GM12875 (cell line): ENCODE results near the gene ANKRD22.

ENCODE experiments used
- H3K4me3 ChIP-seq: one replicate; pipeline ENCODE4 v1.5.1; 2011; ENCODE audit warnings: low read depth, low read length, control low read depth
- TF ChIP-seq, protein P1 (sequence below): IDR thresholded peaks from 2 replicates; pipeline ENCODE4 v1.5.1; 2011; ENCODE audit warnings: low read depth, mild to moderate bottlenecking, control low read depth, inconsistent platforms, low read length, moderate library complexity, borderline replicate concordance; ENCODE audit not compliant: insufficient read depth

ANKRD22 gene

DNA sequence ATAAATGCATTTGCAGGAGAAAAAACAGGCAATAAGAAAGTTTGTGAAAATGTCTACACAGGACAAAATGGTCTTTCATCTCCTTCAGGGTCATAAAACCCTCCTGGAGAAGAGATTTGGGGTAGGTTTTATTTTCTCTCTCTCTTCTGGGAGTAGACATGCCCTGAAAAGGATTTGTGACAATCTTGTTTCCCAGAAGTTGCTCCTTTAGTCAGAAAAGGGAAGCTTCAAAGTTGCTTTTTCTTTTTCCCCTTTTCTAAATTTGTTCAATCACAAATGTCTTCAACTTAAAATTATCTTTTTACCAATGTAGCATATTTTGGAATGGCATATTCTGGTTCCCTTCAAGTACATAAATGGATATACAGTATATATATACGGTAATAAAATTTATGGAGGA is 9.4 kb upstream of the ANKRD22 start:
- TF ChIP-seq, protein P1, sequence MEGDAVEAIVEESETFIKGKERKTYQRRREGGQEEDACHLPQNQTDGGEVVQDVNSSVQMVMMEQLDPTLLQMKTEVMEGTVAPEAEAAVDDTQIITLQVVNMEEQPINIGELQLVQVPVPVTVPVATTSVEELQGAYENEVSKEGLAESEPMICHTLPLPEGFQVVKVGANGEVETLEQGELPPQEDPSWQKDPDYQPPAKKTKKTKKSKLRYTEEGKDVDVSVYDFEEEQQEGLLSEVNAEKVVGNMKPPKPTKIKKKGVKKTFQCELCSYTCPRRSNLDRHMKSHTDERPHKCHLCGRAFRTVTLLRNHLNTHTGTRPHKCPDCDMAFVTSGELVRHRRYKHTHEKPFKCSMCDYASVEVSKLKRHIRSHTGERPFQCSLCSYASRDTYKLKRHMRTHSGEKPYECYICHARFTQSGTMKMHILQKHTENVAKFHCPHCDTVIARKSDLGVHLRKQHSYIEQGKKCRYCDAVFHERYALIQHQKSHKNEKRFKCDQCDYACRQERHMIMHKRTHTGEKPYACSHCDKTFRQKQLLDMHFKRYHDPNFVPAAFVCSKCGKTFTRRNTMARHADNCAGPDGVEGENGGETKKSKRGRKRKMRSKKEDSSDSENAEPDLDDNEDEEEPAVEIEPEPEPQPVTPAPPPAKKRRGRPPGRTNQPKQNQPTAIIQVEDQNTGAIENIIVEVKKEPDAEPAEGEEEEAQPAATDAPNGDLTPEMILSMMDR = no peak
- no peak overlapping the region for H3K4me3 ChIP-seq

DNA sequence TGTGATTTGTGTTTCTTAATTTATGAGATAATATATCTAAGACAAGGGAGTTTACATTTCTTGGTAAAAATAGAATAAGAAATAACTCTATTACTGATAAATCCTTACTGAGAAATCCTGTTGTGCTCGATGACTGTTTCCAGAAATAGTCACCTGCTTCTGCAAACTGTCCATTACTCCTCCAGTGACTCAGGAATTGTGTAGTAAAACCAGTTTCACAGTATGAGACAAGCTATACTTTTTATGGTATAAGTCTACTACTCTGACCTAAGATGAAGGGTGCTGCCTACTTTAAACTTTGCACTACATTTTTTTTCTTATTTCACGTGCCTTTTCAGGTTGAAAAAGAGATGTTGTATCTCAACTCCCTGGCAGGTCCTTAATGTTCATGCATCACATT is 6.8 kb upstream of the ANKRD22 start:
- H3K4me3 ChIP-seq = no peak overlapping the region
- TF ChIP-seq, protein P1 = no peak

DNA sequence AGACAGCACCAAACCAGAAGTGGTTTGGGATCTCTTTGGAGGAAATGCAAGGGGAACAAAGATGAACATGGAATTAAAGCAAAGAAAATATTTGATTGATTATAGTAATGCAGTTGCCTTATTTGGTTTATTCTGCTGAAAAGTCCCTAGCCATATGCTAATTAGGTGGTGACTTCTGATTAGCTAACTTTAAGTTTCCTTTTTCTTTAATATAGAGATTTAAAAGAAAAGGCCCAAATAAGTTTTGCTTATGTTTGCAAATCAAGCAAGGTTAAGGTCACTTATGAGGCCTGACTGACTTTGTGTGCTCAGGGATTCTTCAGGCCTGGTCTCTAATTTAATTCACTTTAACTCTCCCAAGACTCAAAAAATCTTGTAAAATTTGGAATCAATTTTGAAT is 6.2 kb upstream of the ANKRD22 start:
- TF ChIP-seq, protein P1 = no peak

DNA sequence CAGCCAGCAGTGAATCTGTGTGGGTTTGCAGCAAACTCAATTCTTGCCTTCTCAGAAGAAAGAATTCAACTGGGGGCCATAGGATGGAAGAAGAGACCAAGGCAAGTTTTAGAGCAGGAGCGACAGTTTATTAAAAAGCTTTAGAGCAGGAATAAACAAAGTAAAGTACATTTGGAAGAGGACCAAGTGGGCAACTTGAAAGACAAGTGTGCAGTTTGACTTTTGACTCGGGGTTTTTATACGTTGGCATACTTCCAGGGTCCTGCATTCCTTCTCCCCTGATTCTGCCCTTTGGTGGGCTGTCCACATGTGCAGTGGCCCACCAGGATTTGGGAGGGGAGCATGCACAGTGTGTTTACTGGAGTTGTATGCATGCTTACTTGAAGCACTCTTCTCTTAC is 3.0 kb upstream of the ANKRD22 start:
- H3K4me3 ChIP-seq = no peak overlapping the region
- TF ChIP-seq, protein P1 = no peak

More for the DNA sequence above, 6.2 kb upstream of the ANKRD22 start:
- H3K4me3 ChIP-seq = no peak overlapping the region

DNA sequence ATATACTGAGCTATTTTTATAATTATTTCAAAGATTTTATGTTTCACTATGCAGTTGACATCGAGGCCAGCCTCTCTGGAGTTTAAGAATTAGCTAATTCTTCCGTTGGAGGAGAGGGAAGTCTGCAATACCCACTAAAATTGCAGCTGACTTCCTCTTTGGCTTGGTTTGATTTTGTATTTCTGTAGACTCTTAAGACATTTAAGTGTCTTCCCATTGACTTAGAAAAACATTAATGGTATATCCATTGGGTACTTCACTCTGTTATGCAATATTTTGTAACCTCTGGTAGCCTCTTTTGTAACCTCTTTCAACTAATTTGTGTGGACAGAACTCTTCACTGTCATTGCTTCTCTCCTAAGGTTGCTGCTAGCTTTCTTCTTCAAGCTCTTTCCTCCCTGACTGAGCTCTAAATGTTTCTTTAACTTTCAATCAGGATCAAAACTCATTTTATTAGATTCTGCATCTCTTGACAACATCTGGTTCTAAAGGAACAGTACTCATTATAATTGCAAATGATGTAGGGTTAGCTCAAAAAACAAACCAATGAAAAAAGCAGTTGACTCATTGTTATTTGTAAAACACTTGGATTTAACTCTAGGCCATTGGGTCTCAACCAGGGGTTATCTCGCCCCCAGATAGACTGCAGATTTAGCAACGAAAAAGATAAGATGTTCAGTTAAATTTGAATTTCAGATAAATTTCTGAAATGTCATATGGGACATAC is 1.7 kb upstream of the ANKRD22 start:
- H3K4me3 ChIP-seq = no peak overlapping the region
- TF ChIP-seq, protein P1 = no peak

DNA sequence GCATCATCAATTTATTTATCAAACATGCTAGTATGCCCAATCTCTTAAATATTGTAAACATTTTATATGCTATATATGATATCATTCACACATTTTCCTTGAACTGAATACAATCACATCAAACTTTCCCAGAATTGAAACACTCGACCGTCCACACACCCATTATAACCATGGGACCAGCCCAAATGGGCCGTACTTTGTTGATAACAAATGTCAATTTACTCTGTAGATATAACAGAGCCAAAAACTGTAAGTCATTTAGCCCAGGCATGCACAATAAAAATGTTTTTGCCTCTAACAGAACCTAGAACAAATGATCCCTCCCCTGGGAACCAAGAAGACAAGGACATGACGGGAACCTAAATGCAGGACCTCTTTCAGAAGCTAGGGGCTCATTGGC is 683 bp upstream of the ANKRD22 start:
- H3K4me3 ChIP-seq = no peak overlapping the region
- TF ChIP-seq, protein P1 = no peak

DNA sequence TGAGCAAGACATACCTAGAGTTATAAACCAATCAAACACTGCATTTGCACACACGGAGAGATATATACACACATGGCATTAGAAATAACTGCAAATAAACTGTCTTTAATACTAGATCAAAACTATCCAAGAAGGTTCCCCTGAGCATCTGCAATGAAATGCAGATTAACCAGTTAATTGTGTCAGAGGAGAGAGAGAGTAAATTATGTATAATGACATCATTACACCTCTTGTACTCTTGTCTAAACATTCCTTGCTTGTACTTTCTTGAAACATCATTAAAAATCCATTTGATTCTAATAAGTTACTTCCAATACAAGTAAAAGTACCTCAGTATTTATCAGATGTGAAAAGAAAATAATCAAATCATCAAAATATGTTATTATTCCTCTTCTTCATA is 932 bp downstream of the ANKRD22 start:
- TF ChIP-seq, protein P1 = no peak
- no peak overlapping the region for H3K4me3 ChIP-seq
